Raji (cell line): ENCODE results near the gene ALB.

Experiments used
- POLR2A ChIP-seq: IDR thresholded peaks from 2 replicates; pipeline ENCODE4 v1.6.1; 2011; ENCODE audit warnings: low read depth, low read length, control low read depth; ENCODE audit not compliant: insufficient read depth

ALB gene

GRCh38 chr4:73419106-73420038 is 15.3 kb downstream of the ALB start:
- TF ChIP-seq POLR2A: no peak

GRCh38 chr4:73420615-73421014 is 16.5 kb downstream of the ALB start:
- TF ChIP-seq POLR2A: no peak

DNA sequence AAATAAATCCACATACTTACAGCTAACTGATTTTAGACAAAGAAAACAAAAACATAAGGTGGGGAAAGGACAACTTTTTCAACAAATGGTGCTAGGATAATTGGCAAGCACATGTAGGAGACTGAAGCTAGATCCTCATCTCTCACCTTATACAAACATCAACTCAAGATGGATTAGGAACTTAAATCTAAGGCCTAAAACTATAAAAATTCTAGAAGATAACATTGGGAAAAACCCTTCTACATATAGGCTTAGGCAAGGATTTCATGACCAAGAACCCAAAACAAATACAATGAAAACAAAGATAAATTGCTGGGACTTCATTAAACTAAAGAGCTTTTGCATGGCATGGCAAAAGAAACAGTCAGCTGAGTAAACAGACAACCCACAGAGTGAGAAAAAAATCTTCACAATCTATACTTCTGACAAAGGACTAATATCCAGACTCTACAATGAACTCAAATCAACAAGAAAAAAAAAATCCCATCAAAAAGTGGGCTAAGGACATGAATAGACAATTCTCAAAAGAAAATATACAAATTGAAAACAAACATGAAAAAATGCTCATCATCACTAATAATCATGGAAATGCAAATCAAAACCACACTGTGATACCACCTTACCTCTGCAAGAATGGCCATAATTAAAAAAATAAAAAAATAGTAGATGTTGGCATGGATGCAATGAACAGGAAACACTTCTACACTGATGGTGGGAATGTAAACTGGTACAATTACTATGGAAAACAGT is 17.8 kb downstream of the ALB start:
- no peak for TF ChIP-seq POLR2A

DNA sequence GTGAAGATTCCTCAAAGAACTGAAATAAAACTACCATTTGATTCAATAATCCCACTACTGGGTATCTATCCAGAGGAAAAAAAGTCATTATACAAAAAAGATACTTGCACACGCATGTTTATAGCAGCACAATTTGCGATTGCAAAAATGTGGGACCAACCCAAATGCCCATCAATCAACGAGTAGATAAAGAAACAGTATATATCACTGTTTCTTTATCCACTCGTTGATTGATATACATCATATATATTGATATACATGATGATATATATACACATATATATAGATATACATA is 18.3 kb downstream of the ALB start:
- TF ChIP-seq POLR2A: no peak

GRCh38 chr4:73423184-73423583 is 19.1 kb downstream of the ALB start:
- TF ChIP-seq POLR2A: no peak

GRCh38 chr4:73426666-73427065 is 22.6 kb downstream of the ALB start:
- TF ChIP-seq POLR2A: no peak

- TF ChIP-seq POLR2A: no peak
Measured at GRCh38 chr4:73429118-73429517, 25.0 kb downstream of the ALB start.

DNA sequence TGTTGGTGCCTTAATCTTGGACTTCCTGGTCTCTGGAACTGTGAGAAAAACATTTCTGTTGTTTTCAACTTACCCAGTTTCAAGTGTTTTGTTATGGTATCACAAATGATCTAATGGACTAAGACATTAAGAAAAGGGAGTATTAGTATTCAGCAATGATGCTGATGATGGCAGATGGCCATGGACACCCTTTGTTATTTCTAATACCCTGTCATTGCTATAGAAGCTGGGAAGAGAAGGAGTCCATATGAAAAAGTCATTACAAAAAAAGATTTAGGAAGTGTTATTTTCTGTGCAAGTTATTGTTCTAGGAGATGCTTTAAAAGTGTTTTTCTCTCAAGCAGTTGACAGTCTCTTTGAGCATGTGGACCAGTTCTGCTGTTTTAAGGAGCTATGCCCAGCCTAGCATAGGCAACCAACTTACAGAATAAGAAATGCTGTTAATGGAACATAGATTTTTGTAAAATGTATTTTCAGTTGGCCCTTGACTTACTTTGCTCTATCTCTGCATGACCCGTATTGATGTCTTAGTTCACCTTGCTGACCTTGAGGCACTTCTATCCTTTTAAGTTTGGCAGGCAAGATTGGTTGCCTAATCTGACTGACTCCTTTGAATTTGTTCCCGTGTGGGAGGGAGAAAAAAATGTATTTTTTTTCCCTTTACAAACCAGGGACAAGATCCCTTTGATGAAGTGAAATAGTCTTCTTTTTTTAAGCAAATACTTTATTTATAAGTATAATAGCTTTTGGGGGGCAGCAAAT is 25.9 kb downstream of the ALB start:
- no peak for TF ChIP-seq POLR2A

GRCh38 chr4:73431813-73432168 is 27.7 kb downstream of the ALB start:
- TF ChIP-seq POLR2A: no peak

DNA sequence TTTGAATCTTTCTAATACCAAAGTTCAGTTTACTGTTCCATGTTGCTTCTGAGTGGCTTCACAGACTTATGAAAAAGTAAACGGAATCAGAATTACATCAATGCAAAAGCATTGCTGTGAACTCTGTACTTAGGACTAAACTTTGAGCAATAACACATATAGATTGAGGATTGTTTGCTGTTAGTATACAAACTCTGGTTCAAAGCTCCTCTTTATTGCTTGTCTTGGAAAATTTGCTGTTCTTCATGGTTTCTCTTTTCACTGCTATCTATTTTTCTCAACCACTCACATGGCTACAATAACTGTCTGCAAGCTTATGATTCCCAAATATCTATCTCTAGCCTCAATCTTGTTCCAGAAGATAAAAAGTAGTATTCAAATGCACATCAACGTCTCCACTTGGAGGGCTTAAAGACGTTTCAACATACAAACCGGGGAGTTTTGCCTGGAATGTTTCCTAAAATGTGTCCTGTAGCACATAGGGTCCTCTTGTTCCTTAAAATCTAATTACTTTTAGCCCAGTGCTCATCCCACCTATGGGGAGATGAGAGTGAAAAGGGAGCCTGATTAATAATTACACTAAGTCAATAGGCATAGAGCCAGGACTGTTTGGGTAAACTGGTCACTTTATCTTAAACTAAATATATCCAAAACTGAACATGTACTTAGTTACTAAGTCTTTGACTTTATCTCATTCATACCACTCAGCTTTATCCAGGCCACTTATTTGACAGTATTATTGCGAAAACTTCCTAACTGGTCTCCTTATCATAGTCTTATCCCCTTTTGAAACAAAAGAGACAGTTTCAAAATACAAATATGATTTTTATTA is 28.3 kb downstream of the ALB start:
- TF ChIP-seq POLR2A: no peak

DNA sequence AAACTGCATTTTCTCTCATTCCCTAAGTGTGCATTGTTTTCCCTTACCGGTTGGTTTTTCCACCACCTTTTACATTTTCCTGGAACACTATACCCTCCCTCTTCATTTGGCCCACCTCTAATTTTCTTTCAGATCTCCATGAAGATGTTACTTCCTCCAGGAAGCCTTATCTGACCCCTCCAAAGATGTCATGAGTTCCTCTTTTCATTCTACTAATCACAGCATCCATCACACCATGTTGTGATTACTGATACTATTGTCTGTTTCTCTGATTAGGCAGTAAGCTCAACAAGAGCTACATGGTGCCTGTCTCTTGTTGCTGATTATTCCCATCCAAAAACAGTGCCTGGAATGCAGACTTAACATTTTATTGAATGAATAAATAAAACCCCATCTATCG is 29.1 kb downstream of the ALB start:
- no peak for TF ChIP-seq POLR2A

- TF ChIP-seq POLR2A: no peak
Measured at GRCh38 chr4:73434311-73434710, 30.2 kb downstream of the ALB start.

- no peak for TF ChIP-seq POLR2A
Measured at GRCh38 chr4:73435984-73436383, 31.9 kb downstream of the ALB start, which contains the start of gene AFP. TSS of gene AFP (plus strand) at chr4:73436221. CDS start at chr4:73436263, 42 bp downstream.

GRCh38 chr4:73436674-73437557 is 32.8 kb downstream of the ALB start:
- no peak for TF ChIP-seq POLR2A
